HFFc6 (cell line): ENCODE data around the gene MECP2. TPM values are rescaled to one million over a fixed set of nuclear protein-coding genes. Genes with fewer than 3 reads are reported as not detected.

Experiments used
- DNase-seq: peaks from one replicate; pipeline ENCODE4 v3.0.0-alpha.2; 2018
- H3K27ac Mint-ChIP-seq: 2 replicates; pipeline ENCODE4 v1.8.0; 2020; ENCODE audit warnings: mild to moderate bottlenecking, mixed read lengths
- H3K27me3 Mint-ChIP-seq: 2 replicates; pipeline ENCODE4 v1.8.0; 2021; ENCODE audit warnings: mild to moderate bottlenecking, moderate library complexity, mixed read lengths; ENCODE audit not compliant: insufficient read depth
- H3K36me3 Mint-ChIP-seq: 2 replicates; pipeline ENCODE4 v1.8.0; 2021; ENCODE audit warnings: low read depth, mixed read lengths
- H3K4me1 Mint-ChIP-seq: 2 replicates; pipeline ENCODE4 v1.8.0; 2020; ENCODE audit warnings: low read depth, mixed read lengths
- H3K4me3 Mint-ChIP-seq: 2 replicates; pipeline ENCODE4 v1.8.0; 2020; ENCODE audit warnings: mild to moderate bottlenecking, moderate library complexity, mixed read lengths
- H3K9me3 Mint-ChIP-seq: 2 replicates; pipeline ENCODE4 v1.8.0; 2020; ENCODE audit warnings: mild to moderate bottlenecking, mixed read lengths
- CTCF ChIP-seq: fragments of 200-600 bp; sonication (generic); IDR thresholded peaks from 2 replicates; pipeline ENCODE4 v1.5.0; 2021; ENCODE audit warnings: antibody characterized with exemption, mild to moderate bottlenecking
- total RNA-seq, 6 experiments: library from RNA; stranded (reverse); fragmentation: NEBNext Ultra II Directional; extraction: Animal tissue kit (Norgen Biotek cat#: 25700); gene quantifications; 2 replicates in 1 of 6; 3 replicates in 5 of 6; pipeline ENCODE4 v1.2.3, GENCODE V29; 2021

The MECP2 gene
- total RNA-seq, 6 experiments from 2014 or later = 28.8 to 35.8 (median 31.9) TPM

GRCh38 chrX:154061801-154062200 is 35.7 kb downstream of the MECP2 start:
- Mint-ChIP-seq H3K4me1 (peaks cover 48% of the 10 kb centered on the region), H3K36me3 (no peaks in the 10 kb centered on the region), H3K4me3 (no peak overlapping the region), H3K9me3 (no peaks in the 10 kb centered on the region), H3K27me3 (peaks cover 1% of the 10 kb centered on the region), H3K27ac (peak overlapping the region; percentile 59; the same call in 1 of the 2 replicates)
- DNase-seq = no peak
- no peak for TF ChIP-seq CTCF

- Mint-ChIP-seq H3K4me3 (no peak overlapping the region), H3K9me3 (no peaks in the 10 kb centered on the region), H3K36me3 (no peaks in the 10 kb centered on the region), H3K27me3 (peaks cover 1% of the 10 kb centered on the region), H3K4me1 (peaks cover 47% of the 10 kb centered on the region), H3K27ac (no peak overlapping the region; the same call in 1 of the 2 replicates)
- TF ChIP-seq CTCF = no peak
- no peak for DNase-seq
Measured at GRCh38 chrX:154059729-154060245, 37.7 kb downstream of the MECP2 start.

GRCh38 chrX:154059231-154059630 is 38.3 kb downstream of the MECP2 start:
- H3K27me3 Mint-ChIP-seq = peaks cover 1% of the 10 kb centered on the region
- peaks cover 47% of the 10 kb centered on the region for H3K4me1 Mint-ChIP-seq
- DNase-seq = no peak
- TF ChIP-seq CTCF = no peak
- H3K27ac Mint-ChIP-seq = peak overlapping the region; percentile 33
- H3K36me3 Mint-ChIP-seq = no peaks in the 10 kb centered on the region
- H3K9me3 Mint-ChIP-seq = no peaks in the 10 kb centered on the region
- no peak overlapping the region; the same call in 1 of the 2 replicates for H3K4me3 Mint-ChIP-seq

- Mint-ChIP-seq H3K9me3 (no peaks in the 10 kb centered on the region), H3K4me1 (peaks cover 47% of the 10 kb centered on the region), H3K4me3 (no peak overlapping the region), H3K27me3 (peaks cover 1% of the 10 kb centered on the region), H3K36me3 (no peaks in the 10 kb centered on the region), H3K27ac (no peak overlapping the region; the same call in 1 of the 2 replicates)
- no peak for DNase-seq
- TF ChIP-seq CTCF = no peak
Measured at GRCh38 chrX:154058214-154058997, 39.1 kb downstream of the MECP2 start.

GRCh38 chrX:154057791-154058190 is 39.7 kb downstream of the MECP2 start:
- Mint-ChIP-seq H3K36me3 (no peaks in the 10 kb centered on the region), H3K4me1 (peaks cover 47% of the 10 kb centered on the region), H3K27me3 (peaks cover 1% of the 10 kb centered on the region), H3K4me3 (no peak overlapping the region), H3K9me3 (no peaks in the 10 kb centered on the region), H3K27ac (no peak overlapping the region)
- TF ChIP-seq CTCF = no peak
- DNase-seq = no peak
